HG02642 (cell line): ENCODE data around the gene HYAL2.
"Not testable (repeated sequence)": the region's sequence is repeated elsewhere in the genome, so short reads cannot be mapped to it uniquely, and the experiment has no call there.

Experiments
- ATAC-seq: cut with Tn5 transposase; IDR thresholded peaks from one replicate; pipeline ENCODE4 v1.9.1; 2021; ENCODE audit warnings: mild to moderate bottlenecking; ENCODE audit not compliant: unreplicated experiment, poor library complexity

The HYAL2 gene

GRCh38 chr3:50274371-50275104, 48.0 kb downstream of the HYAL2 start:
- no peak for ATAC-seq

- no peak for ATAC-seq
Measured at GRCh38 chr3:50273689-50274065, 48.9 kb downstream of the HYAL2 start.

GRCh38 chr3:50272911-50273688, 49.4 kb downstream of the HYAL2 start:
- peak; percentile 82 for ATAC-seq

GRCh38 chr3:50272538-50272910, 50.0 kb downstream of the HYAL2 start:
- not testable (repeated sequence) for ATAC-seq

- ATAC-seq, result no peak
Measured at GRCh38 chr3:50271314-50271936, 51.1 kb downstream of the HYAL2 start.

GRCh38 chr3:50270422-50271224, 51.9 kb downstream of the HYAL2 start:
- ATAC-seq, result no peak

- no peak for ATAC-seq
Measured at GRCh38 chr3:50269977-50270413, 52.5 kb downstream of the HYAL2 start.

- no peak for ATAC-seq
Measured at GRCh38 chr3:50269460-50269859, 53.1 kb downstream of the HYAL2 start.

- ATAC-seq, result no peak
Measured at GRCh38 chr3:50268703-50269451, 53.7 kb downstream of the HYAL2 start, which contains the start of gene SEMA3B. Gene SEMA3B (plus strand): TSS chr3:50269147. CDS start chr3:50269241, 94 bp downstream.

- no peak for ATAC-seq
Measured at GRCh38 chr3:50268276-50268675, 54.3 kb downstream of the HYAL2 start.
